NCI-H1092 treated with DMSO at 0.1 percent for 48 hours (cell line): ENCODE data around the gene COL16A1.

Source experiments
- DNase-seq: peaks from one replicate; lab custom pipeline; 2025; lab: John Stamatoyannopoulos, UW

The COL16A1 gene

DNA sequence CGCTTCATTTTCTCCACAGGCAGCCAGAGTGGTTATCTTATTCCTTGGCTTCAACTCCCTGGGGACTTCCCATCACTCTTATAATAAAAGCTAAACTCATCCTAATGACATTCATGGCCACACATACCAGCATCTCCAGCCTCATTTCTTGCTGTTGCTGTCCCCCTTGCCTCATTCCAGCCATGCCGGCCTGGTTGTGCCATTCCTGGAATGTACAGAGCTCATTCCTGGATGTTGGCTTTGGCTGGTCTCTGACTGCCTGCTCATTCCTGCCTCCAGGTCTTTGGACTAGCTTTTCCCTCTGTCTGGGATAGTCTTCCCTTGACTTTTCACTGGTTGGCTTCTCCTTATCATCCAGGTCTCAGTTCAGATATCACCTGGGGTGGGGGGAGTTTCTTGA, 56.7 kb downstream of the COL16A1 start:
- no peak for DNase-seq

- no peak for DNase-seq
Observed at GRCh38 chr1:31646259-31646960, 57.4 kb downstream of the COL16A1 start.

GRCh38 chr1:31645274-31645568, 58.6 kb downstream of the COL16A1 start:
- no peak for DNase-seq

DNA sequence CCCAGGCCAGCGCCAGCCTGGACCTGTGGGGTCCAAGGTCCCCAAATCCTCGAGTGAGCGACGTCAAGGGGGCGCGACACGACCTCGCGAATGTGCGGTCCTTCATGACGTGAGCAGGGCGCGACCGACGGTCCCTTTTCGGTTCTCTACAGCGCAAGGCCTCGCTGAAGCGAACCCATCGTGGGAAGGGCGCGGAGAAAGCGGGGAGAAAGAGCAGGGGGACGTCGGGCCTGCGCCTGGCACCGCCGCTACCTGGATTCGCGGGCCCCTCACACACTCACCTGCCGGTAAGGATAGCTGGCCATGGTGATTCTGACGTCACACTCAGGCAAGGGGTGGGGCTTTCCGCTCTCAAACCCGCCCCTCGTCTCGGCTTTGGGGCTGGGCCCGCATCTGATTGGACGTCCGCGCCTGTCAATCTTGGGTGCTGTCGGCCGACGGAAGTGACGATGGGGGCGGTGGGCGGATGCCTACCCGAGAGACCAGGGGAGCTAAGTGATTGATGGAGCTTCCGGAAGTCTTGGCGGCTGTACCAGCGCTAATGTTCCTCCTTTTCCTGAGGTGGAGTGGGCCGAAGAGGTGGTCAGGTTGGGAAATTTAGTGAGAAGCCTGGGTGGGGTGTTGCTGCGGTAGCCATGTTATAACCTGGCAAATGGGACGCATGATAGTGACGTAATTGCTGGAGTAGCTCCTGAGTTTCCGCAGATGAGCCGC, 59.1 kb downstream of the COL16A1 start, which contains the start of gene PEF1:
PEF1 (minus strand) TSS at position 317 of the 714 bp plus-strand sequence; CDS start at position 305, 12 bp downstream.
- peak; percentile 100 for DNase-seq

DNA sequence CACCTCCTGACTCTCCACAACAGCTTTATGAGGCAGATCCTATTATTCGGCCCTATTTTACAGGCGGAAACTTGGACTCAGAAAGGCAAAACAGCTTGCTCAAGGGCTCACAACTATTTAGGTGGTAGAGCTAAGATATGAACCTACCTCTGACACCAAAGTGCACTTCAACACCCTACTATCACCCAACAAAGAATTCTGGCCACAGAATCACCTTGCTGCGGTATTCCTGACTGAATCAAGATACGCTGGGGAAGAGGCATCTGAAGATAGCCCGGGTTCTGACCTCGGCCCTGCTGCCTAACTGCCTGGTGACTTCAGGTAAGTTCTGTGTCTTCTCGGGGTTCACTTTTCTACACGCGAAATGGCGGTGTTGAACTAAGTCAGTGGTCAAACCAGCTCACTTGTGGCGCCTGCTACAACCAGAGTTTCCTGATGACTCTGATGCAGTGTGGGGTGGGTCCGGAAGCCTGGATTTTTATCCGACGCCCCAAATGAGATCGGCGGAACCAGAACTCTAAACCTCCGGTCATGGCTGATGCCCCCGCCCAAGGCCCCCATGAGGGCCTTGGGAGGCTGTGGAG, 59.7 kb downstream of the COL16A1 start:
- no peak for DNase-seq

DNA sequence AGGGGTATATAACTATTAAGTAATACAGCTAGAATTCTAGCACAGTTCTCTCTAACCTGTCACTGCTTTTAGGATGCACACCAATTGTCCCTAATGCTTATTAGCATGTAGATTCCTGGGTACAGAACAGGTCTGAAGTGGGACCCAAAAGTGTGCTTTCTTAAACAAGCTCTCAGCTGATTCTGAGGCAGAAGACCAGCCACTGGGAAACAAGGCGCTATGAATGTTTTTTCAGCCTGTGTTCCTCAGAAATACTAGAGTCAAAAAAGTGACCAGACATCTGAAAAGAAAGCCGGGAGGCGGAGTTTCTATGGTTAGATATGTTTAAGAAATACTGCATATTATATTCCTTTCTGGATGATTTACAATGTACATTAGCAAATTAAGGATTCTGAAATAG, 60.9 kb downstream of the COL16A1 start:
- no peak for DNase-seq

GRCh38 chr1:31642366-31642765, 61.5 kb downstream of the COL16A1 start:
- DNase-seq = no peak

GRCh38 chr1:31640964-31641363, 62.9 kb downstream of the COL16A1 start:
- no peak for DNase-seq

DNA sequence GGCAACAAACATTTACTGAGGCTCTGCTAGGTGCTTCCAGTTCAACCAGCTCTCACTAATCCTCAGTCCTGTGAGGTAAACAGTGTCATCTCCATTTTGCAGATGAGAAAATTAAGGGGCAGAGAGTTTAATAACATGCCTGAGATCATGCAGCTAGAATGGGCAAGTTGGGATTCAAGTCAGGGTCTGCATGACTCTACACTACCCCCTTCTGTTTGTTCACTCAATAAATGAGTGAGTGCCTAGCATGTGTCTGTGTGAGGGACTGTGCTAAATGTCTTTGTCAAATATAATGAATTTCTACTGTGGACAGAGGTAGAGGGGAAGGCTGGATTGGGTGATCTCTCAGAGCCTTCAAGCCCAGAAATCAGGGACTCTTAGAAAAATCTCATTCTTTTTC, 63.6 kb downstream of the COL16A1 start:
- no peak for DNase-seq

- no peak for DNase-seq
Observed at GRCh38 chr1:31639543-31639942, 64.3 kb downstream of the COL16A1 start.

DNA sequence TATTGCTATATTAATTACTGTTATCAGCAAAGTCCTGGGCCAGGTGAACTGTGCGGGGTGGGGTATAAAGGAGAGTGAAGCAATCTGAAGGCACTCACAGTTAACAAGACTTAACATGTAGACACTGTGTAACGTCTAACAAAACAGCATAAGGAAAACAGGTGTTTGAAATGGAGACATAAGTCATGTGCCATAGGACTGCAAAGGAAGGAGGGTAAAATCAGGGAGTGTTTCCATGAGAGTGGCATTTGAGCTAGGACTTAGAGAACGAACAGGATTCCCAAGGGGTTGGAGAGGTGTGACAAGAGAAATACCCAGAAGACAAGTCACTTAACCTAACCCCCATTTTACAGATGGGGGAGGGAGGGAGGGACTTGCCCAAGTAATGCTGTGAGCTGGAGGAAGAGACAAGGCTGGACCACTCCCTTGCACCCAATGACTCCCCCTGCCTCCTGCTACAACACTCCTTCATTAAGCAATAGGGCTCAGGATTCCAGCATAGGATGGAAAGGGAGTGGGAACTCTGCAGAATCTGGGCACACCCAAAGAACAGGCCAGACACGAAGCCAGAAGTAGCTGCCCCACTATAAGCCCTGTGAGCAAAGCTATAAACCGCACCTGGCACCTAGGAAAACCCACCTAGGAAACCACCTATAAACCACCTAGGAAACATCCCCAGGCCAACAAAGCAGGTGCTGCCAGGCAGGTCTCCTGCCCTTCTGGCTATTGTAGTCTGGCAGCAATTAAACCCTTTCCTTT, 65.7 kb downstream of the COL16A1 start:
- DNase-seq = no peak

GRCh38 chr1:31633117-31633516, 70.7 kb downstream of the COL16A1 start:
- no peak for DNase-seq

DNA sequence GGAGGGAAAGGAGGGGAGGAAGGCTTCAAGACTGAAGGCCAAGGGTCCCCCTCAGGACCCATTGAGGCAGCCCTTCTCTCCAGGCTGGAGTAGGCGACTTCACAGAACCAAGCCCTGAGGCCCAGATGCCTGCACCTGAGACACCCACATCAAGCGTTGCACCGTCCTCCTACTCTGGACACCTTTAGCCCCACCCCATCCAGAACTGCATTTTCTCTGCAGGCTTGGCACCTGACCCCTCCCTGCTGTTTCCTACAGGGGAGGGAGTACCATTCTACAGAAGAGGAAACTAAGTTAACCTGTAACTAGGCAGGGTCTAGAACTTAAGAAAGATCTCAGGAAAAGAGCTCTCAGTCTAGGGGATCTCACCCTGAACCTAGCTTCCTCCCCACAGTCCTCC, 71.2 kb downstream of the COL16A1 start:
- DNase-seq = no peak

- DNase-seq = no peak
Observed at GRCh38 chr1:31628931-31629556, 74.8 kb downstream of the COL16A1 start.

GRCh38 chr1:31627930-31628559, 75.8 kb downstream of the COL16A1 start:
- no peak for DNase-seq

DNA sequence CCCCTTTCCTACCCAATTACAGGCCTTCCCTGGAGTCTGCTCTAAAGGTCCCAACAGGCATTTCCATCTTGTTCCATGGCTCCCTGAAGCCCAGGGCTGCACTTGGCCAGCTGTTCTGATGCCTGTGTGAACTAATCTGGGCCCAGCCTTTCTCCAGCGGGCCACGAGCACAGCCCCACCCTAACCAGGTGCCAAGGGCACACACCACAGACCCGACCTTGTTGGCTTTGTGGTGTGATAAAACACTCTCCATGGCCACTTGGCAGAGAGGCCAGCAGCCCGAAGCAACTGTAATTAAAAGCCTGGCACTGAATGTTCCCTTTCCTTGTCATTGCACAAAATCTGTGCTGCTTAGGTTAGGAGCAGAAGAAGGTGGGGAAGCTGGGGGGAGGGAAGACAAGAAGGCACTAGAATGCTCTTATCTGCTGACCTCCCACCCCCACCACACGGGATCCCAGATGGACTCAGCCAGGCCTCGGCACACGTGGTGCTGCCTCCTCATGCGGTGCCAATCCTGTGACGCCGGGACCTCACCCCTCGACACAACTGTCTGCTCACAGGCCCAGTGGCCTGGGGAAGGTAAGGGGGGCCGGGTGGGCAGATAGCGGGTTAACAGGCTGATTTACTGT, 76.4 kb downstream of the COL16A1 start:
- DNase-seq = no peak

- no peak for DNase-seq
Observed at GRCh38 chr1:31626223-31627207, 77.3 kb downstream of the COL16A1 start.

- no peak for DNase-seq
Observed at GRCh38 chr1:31625561-31626222, 78.1 kb downstream of the COL16A1 start.

- DNase-seq = no peak
Observed at GRCh38 chr1:31624731-31625514, 78.9 kb downstream of the COL16A1 start.
